Karpas-422 (cell line): Measurements from ENCODE around the gene SERPIND1. TPM values are rescaled to one million over a fixed set of nuclear protein-coding genes. Genes with fewer than 3 reads are reported as not detected.
"Not testable (repeated sequence)": the region's sequence is repeated elsewhere in the genome, so short reads cannot be mapped to it uniquely, and the experiment has no call there.

ENCODE experiments used
- DNase-seq: peaks from one replicate; pipeline ENCODE4 v3.0.0-alpha.2; 2015
- H2AFZ ChIP-seq: fragments of 200-600 bp; sonication (generic); 2 replicates; pipeline ENCODE4 v1.6.1; 2014; ENCODE audit warnings: antibody characterized with exemption, low read length, mixed read lengths
- H3K27ac ChIP-seq: fragments of 200-600 bp; sonication (generic); 2 replicates; pipeline ENCODE4 v1.5.1; 2014; ENCODE audit warnings: mild to moderate bottlenecking, low read length, moderate library complexity
- H3K27me3 ChIP-seq: fragments of 200-600 bp; sonication (generic); 2 replicates; pipeline ENCODE4 v1.6.1; 2014; ENCODE audit warnings: low read length, mixed read lengths
- H3K36me3 ChIP-seq: fragments of 200-600 bp; sonication (generic); 2 replicates; pipeline ENCODE4 v1.6.1; 2014; ENCODE audit warnings: low read length, mixed read lengths; ENCODE audit not compliant: insufficient read depth
- H3K4me1 ChIP-seq: fragments of 200-600 bp; sonication (generic); 2 replicates; pipeline ENCODE4 v1.6.1; 2014; ENCODE audit warnings: mild to moderate bottlenecking, low read length, mixed read lengths
- H3K4me2 ChIP-seq: fragments of 200-600 bp; sonication (generic); 2 replicates; pipeline ENCODE4 v1.6.1; 2014; ENCODE audit warnings: low read length, low read depth, mild to moderate bottlenecking; ENCODE audit not compliant: poor library complexity, severe bottlenecking
- H3K4me3 ChIP-seq: fragments of 200-600 bp; sonication (generic); 2 replicates; pipeline ENCODE4 v1.5.1; 2014; ENCODE audit warnings: mild to moderate bottlenecking, antibody characterized with exemption, low read length, mixed read lengths
- H3K79me2 ChIP-seq: fragments of 200-600 bp; sonication (generic); 2 replicates; pipeline ENCODE4 v1.6.1; 2014; ENCODE audit warnings: mild to moderate bottlenecking, low read length, mixed read lengths
- H3K9ac ChIP-seq: fragments of 200-600 bp; sonication (generic); 2 replicates; pipeline ENCODE4 v1.6.0; 2014; ENCODE audit warnings: low read length
- H3K9me2 ChIP-seq: fragments of 200-600 bp; sonication (generic), shearing (Covaris generic); replicated peaks from 2 replicates; pipeline ENCODE4 v1.6.0; 2014; ENCODE audit warnings: mild to moderate bottlenecking, low read length, moderate library complexity; ENCODE audit not compliant: insufficient read depth
- H3K9me3 ChIP-seq: fragments of 300-700, 200-600 bp; sonication (generic); 2 replicates; pipeline ENCODE4 v1.6.1; 2014; ENCODE audit warnings: low read length, mixed read lengths
- H4K20me1 ChIP-seq: fragments of 200-600 bp; sonication (generic); 2 replicates; pipeline ENCODE4 v1.6.1; 2014; ENCODE audit warnings: mild to moderate bottlenecking, antibody characterized with exemption, low read length, low read depth; ENCODE audit not compliant: insufficient read depth
- total RNA-seq: library from RNA; depleted of rRNA; stranded (reverse); fragments of >200 nt; shearing (Covaris generic); gene quantifications from 2 replicates; pipeline ENCODE4 v1.2.3, GENCODE V29; 2014; ENCODE audit warnings: low replicate concordance

Gene SERPIND1
- total RNA-seq, 1 experiment from 2014 or later = not detected

DNA sequence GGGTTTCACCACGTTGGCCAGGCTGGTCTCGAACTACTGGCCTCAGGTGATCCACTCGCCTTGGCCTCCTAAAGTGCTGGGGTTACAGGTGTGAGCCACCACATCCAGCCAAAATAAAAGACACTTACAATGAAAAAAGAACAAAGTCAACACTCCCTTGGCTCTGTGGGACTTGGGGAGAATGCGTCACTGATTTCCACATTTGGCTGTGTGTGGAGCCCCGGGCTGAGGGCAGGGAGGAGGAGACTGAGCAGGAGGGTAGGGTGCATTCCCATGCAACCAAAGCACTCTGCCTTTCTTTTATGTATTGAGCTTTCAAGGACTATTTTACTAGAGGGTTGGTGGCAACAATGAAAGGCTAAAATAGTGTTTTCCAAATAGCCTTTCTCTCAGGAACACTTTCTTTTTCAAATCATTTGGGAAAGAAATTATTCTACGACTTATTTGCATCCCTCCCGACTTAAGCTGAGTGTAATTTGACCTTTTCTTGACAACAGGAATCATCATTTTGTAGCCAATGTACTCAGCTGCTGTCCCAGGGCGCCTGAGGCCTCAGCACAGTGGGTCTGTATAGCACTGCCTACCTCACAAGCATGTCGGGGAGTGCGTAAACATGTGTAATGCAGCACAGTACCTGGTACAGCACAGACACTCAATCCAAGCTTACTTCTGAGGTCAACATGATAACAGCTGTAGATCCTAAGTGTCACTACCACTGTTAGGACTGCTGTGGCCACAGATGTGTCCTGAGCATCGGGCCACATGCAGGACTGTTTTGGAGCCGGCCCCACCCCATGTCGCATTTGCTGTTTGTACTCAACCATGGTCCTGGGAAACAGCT lies 10.1 kb upstream of the SERPIND1 start:
- H3K36me3 ChIP-seq = peaks cover 15% of the 10 kb centered on the region
- no peak for DNase-seq

GRCh38 chr22:20764471-20764720 lies 9.5 kb upstream of the SERPIND1 start:
- H3K4me2 ChIP-seq = no peak overlapping the region
- H3K27ac ChIP-seq = no peak overlapping the region
- H3K9me3 ChIP-seq = no peaks in the 10 kb centered on the region
- H3K4me1 ChIP-seq = no peaks in the 10 kb centered on the region
- H3K4me3 ChIP-seq = no peak overlapping the region
- no peaks in the 10 kb centered on the region for H3K9me2 ChIP-seq
- no peak overlapping the region for H2AFZ ChIP-seq
- H3K27me3 ChIP-seq = no peaks in the 10 kb centered on the region
- DNase-seq = no peak
- H3K36me3 ChIP-seq = peaks cover 15% of the 10 kb centered on the region
- no peak overlapping the region for H3K9ac ChIP-seq
- no peaks in the 10 kb centered on the region for H4K20me1 ChIP-seq
- no peaks in the 10 kb centered on the region for H3K79me2 ChIP-seq

More for the DNA sequence above, 10.1 kb upstream of the SERPIND1 start:
- Histone ChIP-seq H4K20me1 (no peaks in the 10 kb centered on the region), H2AFZ (no peak overlapping the region), H3K9me2 (no peaks in the 10 kb centered on the region), H3K4me3 (no peak overlapping the region), H3K27ac (no peak overlapping the region), H3K27me3 (no peaks in the 10 kb centered on the region), H3K4me2 (no peak overlapping the region), H3K9me3 (no peaks in the 10 kb centered on the region), H3K4me1 (no peaks in the 10 kb centered on the region), H3K79me2 (no peaks in the 10 kb centered on the region), H3K9ac (no peak overlapping the region)

DNA sequence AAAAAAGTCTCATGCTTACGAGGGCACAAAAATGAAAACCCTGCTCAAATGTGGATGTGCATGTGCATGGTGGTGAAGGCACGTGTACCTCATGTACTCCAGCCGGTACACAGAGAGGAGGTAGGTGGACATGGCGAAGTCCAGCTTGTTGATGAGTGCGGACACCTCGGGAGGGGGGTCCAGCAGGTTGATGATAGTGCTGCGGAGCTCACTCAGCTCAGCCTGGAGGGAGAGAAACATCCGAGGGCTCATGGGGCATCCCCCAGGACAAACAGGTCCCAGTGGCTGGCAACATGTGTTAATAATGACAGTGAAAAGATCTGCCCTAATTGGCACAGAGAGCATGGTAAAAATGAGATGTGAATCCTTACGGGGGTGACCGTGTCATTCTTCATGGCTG lies 9.2 kb upstream of the SERPIND1 start:
- Histone ChIP-seq H3K27ac (no peak overlapping the region), H3K4me1 (peaks cover 2% of the 10 kb centered on the region; the same call in 1 of the 2 replicates), H2AFZ (no peak overlapping the region), H3K79me2 (no peaks in the 10 kb centered on the region), H3K27me3 (no peaks in the 10 kb centered on the region), H3K9me3 (no peaks in the 10 kb centered on the region), H3K9me2 (no peaks in the 10 kb centered on the region), H3K9ac (no peak overlapping the region), H3K4me3 (no peak overlapping the region), H4K20me1 (no peaks in the 10 kb centered on the region), H3K4me2 (no peak overlapping the region), H3K36me3 (peaks cover 15% of the 10 kb centered on the region)
- DNase-seq = no peak

DNA sequence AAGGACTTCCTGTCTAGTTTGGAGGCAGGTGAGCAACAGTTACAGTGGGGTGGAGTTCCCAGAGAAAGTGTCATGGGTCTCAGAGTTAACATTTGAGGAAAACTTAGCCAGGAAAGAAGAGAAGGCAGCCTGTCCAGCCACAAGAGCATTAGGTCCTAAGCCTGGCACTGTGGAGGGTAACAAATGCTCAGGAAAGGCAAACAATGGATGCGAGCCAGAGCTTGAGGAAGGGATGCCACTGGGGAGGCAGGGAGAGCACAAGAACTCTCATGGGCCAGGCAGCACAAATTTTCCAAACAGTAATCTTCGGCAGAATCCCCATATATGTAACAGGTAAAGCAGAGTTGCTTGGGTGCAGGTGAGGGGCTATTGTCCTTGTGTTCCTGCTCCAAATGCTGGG lies 8.0 kb upstream of the SERPIND1 start:
- no peaks in the 10 kb centered on the region for H4K20me1 ChIP-seq
- no peak overlapping the region for H2AFZ ChIP-seq
- H3K4me2 ChIP-seq = no peak overlapping the region
- no peak overlapping the region for H3K9ac ChIP-seq
- H3K79me2 ChIP-seq = no peaks in the 10 kb centered on the region
- H3K27me3 ChIP-seq = no peaks in the 10 kb centered on the region
- no peak overlapping the region for H3K4me3 ChIP-seq
- H3K4me1 ChIP-seq = peaks cover 3% of the 10 kb centered on the region; the same call in 1 of the 2 replicates
- DNase-seq = no peak
- H3K9me3 ChIP-seq = no peaks in the 10 kb centered on the region
- no peak overlapping the region for H3K27ac ChIP-seq
- peaks cover 11% of the 10 kb centered on the region; the same call in 1 of the 2 replicates for H3K36me3 ChIP-seq
- no peaks in the 10 kb centered on the region for H3K9me2 ChIP-seq

DNA sequence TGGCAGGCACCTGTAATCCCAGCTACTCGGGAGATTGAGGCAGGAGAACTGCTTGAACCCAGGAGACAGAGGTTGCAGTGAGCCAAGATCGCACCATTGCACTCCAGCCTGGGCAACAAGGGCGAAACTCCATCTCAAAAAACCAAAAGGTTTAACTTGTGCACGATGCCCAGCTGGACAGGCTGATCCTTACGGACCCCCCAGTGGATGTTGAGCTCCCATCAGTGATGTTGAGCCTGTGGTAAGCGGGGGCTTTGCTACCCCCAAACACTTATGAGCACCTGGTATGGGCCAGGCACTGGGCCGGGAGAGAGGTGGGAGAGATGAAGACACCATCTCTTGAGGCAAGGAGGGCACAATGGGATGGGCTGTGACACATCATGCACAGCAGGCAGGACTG lies 7.4 kb upstream of the SERPIND1 start:
- Histone ChIP-seq H3K36me3 (peaks cover 11% of the 10 kb centered on the region; the same call in 1 of the 2 replicates), H3K9ac (no peak overlapping the region), H3K4me1 (peaks cover 3% of the 10 kb centered on the region; the same call in 1 of the 2 replicates), H3K4me2 (no peak overlapping the region), H3K4me3 (no peak overlapping the region), H3K79me2 (no peaks in the 10 kb centered on the region), H3K27ac (no peak overlapping the region), H2AFZ (no peak overlapping the region), H4K20me1 (no peaks in the 10 kb centered on the region), H3K9me3 (no peaks in the 10 kb centered on the region), H3K9me2 (no peaks in the 10 kb centered on the region), H3K27me3 (no peaks in the 10 kb centered on the region)
- no peak for DNase-seq

GRCh38 chr22:20769496-20769826 lies 4.5 kb upstream of the SERPIND1 start:
- H3K36me3 ChIP-seq, H3K4me2 ChIP-seq, H3K4me1 ChIP-seq, H3K79me2 ChIP-seq, H2AFZ ChIP-seq, H3K9ac ChIP-seq, DNase-seq, H3K9me3 ChIP-seq, H3K27me3 ChIP-seq, H3K27ac ChIP-seq, H3K9me2 ChIP-seq, H3K4me3 ChIP-seq, H4K20me1 ChIP-seq: not testable (repeated sequence)

DNA sequence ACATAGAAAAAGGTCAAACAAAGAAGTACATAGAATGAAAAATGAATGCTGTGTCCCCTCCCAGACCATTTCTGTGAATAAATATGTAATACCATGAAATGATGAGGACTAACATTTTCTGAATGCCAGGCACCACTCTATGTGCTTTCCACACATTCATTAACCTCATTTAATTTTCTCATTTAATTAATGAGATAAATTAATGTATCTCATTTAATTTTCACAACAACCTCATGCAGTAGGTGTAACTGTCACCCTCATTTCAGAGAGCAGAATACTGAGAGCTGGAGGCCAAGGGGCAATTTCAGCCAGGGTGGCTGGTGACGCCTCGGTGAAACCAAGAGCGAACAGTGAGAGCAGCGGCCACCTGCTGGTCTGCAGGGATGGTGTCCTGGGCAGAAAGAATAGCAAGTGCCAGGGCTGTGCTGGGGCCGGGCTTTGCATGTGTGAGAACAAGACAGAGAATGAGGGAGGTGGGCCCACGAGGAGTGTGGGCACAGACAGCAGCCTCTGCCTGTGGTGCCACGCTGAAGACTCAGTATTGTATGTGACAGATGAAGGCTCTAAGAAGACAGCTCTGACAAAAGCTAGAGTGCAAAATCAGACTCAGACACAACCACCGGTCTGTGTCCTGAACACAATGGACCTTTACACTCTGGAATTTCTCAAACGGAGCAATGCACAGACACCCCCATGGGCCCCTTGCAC lies 1.8 kb upstream of the SERPIND1 start:
- H3K4me3 ChIP-seq = no peak overlapping the region
- H3K79me2 ChIP-seq = no peaks in the 10 kb centered on the region
- no peak overlapping the region for H3K9ac ChIP-seq
- no peak for DNase-seq
- no peaks in the 10 kb centered on the region for H3K9me3 ChIP-seq
- H3K4me1 ChIP-seq = peaks cover 3% of the 10 kb centered on the region; the same call in 1 of the 2 replicates
- no peak overlapping the region for H3K4me2 ChIP-seq
- H4K20me1 ChIP-seq = no peaks in the 10 kb centered on the region
- no peaks in the 10 kb centered on the region for H3K27me3 ChIP-seq
- H3K27ac ChIP-seq = no peak overlapping the region
- no peaks in the 10 kb centered on the region for H3K9me2 ChIP-seq
- H2AFZ ChIP-seq = no peak overlapping the region
- no peaks in the 10 kb centered on the region for H3K36me3 ChIP-seq

GRCh38 chr22:20774882-20775281 lies 969 bp downstream of the SERPIND1 start:
- no peaks in the 10 kb centered on the region for H3K9me3 ChIP-seq
- H3K27me3 ChIP-seq = no peaks in the 10 kb centered on the region
- H3K4me3 ChIP-seq = no peak overlapping the region
- no peak for DNase-seq
- H3K4me1 ChIP-seq = peaks cover 4% of the 10 kb centered on the region
- no peak overlapping the region for H3K4me2 ChIP-seq
- H3K36me3 ChIP-seq = no peaks in the 10 kb centered on the region; the same call in 1 of the 2 replicates
- no peak overlapping the region for H3K27ac ChIP-seq
- H2AFZ ChIP-seq = no peak overlapping the region
- no peak overlapping the region for H3K9ac ChIP-seq
- no peaks in the 10 kb centered on the region for H3K79me2 ChIP-seq
- no peaks in the 10 kb centered on the region for H4K20me1 ChIP-seq
- H3K9me2 ChIP-seq = no peaks in the 10 kb centered on the region
